ENCODE measurements around the gene SGIP1. TPM values are rescaled to one million over a fixed set of nuclear protein-coding genes. Genes with fewer than 3 reads are reported as not detected.

SGIP1 gene
- total RNA-seq, 2 donors from 2014 or later = 3.8 to 9.4 TPM

- Mint-ChIP-seq H3K27me3 (ENCODE audit: insufficient read depth) (no peaks in the 10 kb centered on the region), H3K27ac (no peak overlapping the region), H3K36me3 (ENCODE audit: low read depth) (no peaks in the 10 kb centered on the region), H3K4me1 (peaks cover 16% of the 10 kb centered on the region), H3K9me3 (no peaks in the 10 kb centered on the region), H3K4me3 (no peak overlapping the region)
- H3K4me1 ChIP-seq (ENCODE audit: control insufficient read depth, insufficient read depth, low read length) = no peaks in the 10 kb centered on the region
- no peak overlapping the region for H3K27ac ChIP-seq (ENCODE audit: low read depth, low read length)
- DNase-seq = no peak
- WGBS, 2 experiments (ENCODE audit: insufficient coverage in 1 of 2, insufficient read length in 1 of 2) = 91 to 100% methylated on average over 1 to 6 of the region's 6 CpGs
- no peaks in the 10 kb centered on the region for H3K9me3 ChIP-seq (ENCODE audit: control insufficient read depth, low read length)
- TF ChIP-seq CTCF (conservative IDR thresholded peaks at IDR 0.05) = no peak
- no peak overlapping the region for H3K9ac ChIP-seq (ENCODE audit: extremely low read depth, low read length, poor library complexity, severe bottlenecking)
- no peaks in the 10 kb centered on the region for H3K27me3 ChIP-seq (ENCODE audit: control insufficient read depth, insufficient read depth, low read length, poor library complexity, severe bottlenecking)
- H3K4me3 ChIP-seq (ENCODE audit: low read length) = no peak overlapping the region
- H3K36me3 ChIP-seq (ENCODE audit: control insufficient read depth, insufficient read depth, low read length) = no peaks in the 10 kb centered on the region
These were observed 23.5 kb upstream of the SGIP1 start for GRCh38 chr1:66510407-66510806.

GRCh38 chr1:66511118-66511517 is 22.8 kb upstream of the SGIP1 start:
- Mint-ChIP-seq H3K36me3 (ENCODE audit: low read depth) (no peaks in the 10 kb centered on the region), H3K4me1 (peaks cover 13% of the 10 kb centered on the region), H3K27ac (no peak overlapping the region), H3K27me3 (ENCODE audit: insufficient read depth) (no peaks in the 10 kb centered on the region), H3K4me3 (no peak overlapping the region), H3K9me3 (no peaks in the 10 kb centered on the region)
- H3K9me3 ChIP-seq (ENCODE audit: control insufficient read depth, low read length) = no peaks in the 10 kb centered on the region
- H3K4me3 ChIP-seq (ENCODE audit: low read length) = no peak overlapping the region
- WGBS, 2 experiments (ENCODE audit: insufficient coverage in 1 of 2, insufficient read length in 1 of 2) = 96% methylated on average over 1 of the region's 1 CpG; no CpG with 5 or more reads in 1 of the 2 experiments
- no peaks in the 10 kb centered on the region for H3K36me3 ChIP-seq (ENCODE audit: control insufficient read depth, insufficient read depth, low read length)
- H3K9ac ChIP-seq (ENCODE audit: extremely low read depth, low read length, poor library complexity, severe bottlenecking) = no peak overlapping the region
- TF ChIP-seq CTCF (conservative IDR thresholded peaks at IDR 0.05) = no peak
- H3K27ac ChIP-seq (ENCODE audit: low read depth, low read length) = no peak overlapping the region
- H3K4me1 ChIP-seq (ENCODE audit: control insufficient read depth, insufficient read depth, low read length) = no peaks in the 10 kb centered on the region
- no peak for DNase-seq
- no peaks in the 10 kb centered on the region for H3K27me3 ChIP-seq (ENCODE audit: control insufficient read depth, insufficient read depth, low read length, poor library complexity, severe bottlenecking)

GRCh38 chr1:66517959-66518358 is 16.0 kb upstream of the SGIP1 start:
- TF ChIP-seq CTCF (conservative IDR thresholded peaks at IDR 0.05) = no peak
- Histone ChIP-seq H3K9ac (ENCODE audit: extremely low read depth, low read length, poor library complexity, severe bottlenecking) (no peak overlapping the region), H3K4me3 (ENCODE audit: low read length) (no peak overlapping the region), H3K4me1 (ENCODE audit: control insufficient read depth, insufficient read depth, low read length) (no peaks in the 10 kb centered on the region), H3K27me3 (ENCODE audit: control insufficient read depth, insufficient read depth, low read length, poor library complexity, severe bottlenecking) (no peaks in the 10 kb centered on the region), H3K27ac (ENCODE audit: low read depth, low read length) (no peak overlapping the region), H3K9me3 (ENCODE audit: control insufficient read depth, low read length) (no peaks in the 10 kb centered on the region), H3K36me3 (ENCODE audit: control insufficient read depth, insufficient read depth, low read length) (no peaks in the 10 kb centered on the region)
- no peak for DNase-seq
- H3K27me3 Mint-ChIP-seq (ENCODE audit: insufficient read depth) = no peaks in the 10 kb centered on the region
- H3K4me1 Mint-ChIP-seq = no peaks in the 10 kb centered on the region
- WGBS, 2 experiments (ENCODE audit: insufficient coverage in 1 of 2, insufficient read length in 1 of 2) = 74 to 77% methylated on average over 5 to 6 of the region's 6 CpGs
- H3K9me3 Mint-ChIP-seq = no peaks in the 10 kb centered on the region
- H3K4me3 Mint-ChIP-seq = no peak overlapping the region
- H3K27ac Mint-ChIP-seq = no peak overlapping the region
- no peaks in the 10 kb centered on the region for H3K36me3 Mint-ChIP-seq (ENCODE audit: low read depth)

Measured in endodermal cell (in vitro differentiated cells).